Esophagus squamous epithelium (tissue), 4 donors: ENCODE measurements around the gene PTP4A2.

Experiments used
- CTCF ChIP-seq, 6 experiments: fragments of 450-650 bp in 4 of 6; fragments of 200-600 bp in 2 of 6; sonication (generic) in 2 of 6; IDR thresholded peaks; one replicate each; pipeline ENCODE4 v1.5.1; 2016 to 2019; ENCODE audit warnings: antibody characterized with exemption in 6 of 6, mild to moderate bottlenecking in 4 of 6, moderate library complexity in 4 of 6
- POLR2A ChIP-seq, 4 donors: fragments of 450-650 bp; IDR thresholded peaks; one replicate each; pipeline ENCODE4 v1.6.1; 2017; ENCODE audit warnings: antibody characterized with exemption in 4 of 4, mild to moderate bottlenecking in 4 of 4, moderate library complexity in 3 of 4

GRCh38 chr1:31862071-31862470, 76.1 kb downstream of the PTP4A2 start:
- TF ChIP-seq CTCF (IDR thresholded peaks at IDR 0.05) (no peak), POLR2A (IDR thresholded peaks at IDR 0.05) (no peak)
